ENCODE results near the gene LAD1.

LAD1 gene

GRCh38 chr1:201399018-201399351, at the start of gene LAD1:
Gene LAD1, minus strand, starts transcription at chr1:201399324. Its CDS starts 18 bp downstream, at chr1:201399306.
- DNase-seq: no peak

- peak; percentile 71 for DNase-seq
Measured at GRCh38 chr1:201447903-201448871, 49.1 kb upstream of the LAD1 start.

DNA sequence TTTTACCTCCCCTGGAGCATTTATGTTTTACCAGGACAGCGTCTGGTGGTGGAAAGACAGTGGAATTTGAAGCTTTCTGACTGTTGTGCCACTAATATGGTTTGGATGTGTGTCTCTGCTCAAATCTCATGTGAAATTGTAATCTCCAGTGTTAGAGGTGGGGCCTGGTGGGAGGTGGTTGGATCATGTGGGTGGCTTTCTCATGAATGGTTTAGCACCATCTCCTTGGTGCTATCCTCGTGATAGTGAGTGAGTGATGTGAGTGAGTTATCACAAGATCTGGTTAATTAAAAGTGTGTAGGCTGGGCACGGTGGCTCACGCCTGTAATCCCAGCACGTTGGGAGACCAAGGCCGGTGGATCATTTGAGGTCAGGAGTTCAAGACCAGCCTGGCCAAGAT, 46.2 kb upstream of the LAD1 start:
- DNase-seq: no peak

DNA sequence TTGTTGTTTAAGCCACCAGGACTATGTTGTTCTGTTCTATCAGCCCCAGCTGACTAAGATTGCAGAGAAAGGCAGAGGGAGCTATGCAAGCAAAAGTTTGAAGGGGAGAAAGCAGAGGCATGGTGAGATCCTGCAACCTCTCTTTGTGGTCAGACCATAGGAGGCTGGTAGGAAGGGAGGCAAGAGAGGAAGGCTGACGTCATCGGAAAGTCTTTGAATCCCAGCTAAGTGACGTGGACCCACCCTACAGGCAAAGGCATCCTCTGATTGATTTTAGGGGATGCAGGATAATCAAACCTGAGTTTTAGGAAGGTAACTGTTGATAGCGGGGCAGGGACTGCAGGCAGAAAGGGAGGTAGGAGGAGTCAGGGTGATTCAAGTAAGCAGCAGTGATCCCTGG, 45.7 kb upstream of the LAD1 start:
- no peak for DNase-seq

GRCh38 chr1:201443747-201444146, 44.6 kb upstream of the LAD1 start:
- DNase-seq: no peak

DNA sequence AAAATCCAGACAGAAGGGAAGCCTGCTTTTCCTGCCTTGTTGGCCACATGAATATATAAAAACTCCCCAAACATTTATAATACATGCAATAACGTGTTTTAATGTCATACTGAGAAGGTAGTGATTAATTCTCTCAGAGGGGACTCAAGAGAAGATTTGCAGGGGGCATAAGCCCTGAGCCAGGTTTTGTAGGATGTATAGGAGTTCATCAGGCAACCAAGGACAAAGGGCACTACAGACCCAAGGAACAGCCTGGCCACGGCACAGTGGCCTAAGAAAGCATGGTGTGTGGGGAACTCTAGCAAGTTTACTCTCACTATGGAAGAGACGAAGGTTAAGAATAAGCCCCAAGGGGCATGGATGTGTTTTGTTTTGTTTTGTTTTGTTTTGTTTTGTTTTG, 37.8 kb upstream of the LAD1 start:
- no peak for DNase-seq

DNA sequence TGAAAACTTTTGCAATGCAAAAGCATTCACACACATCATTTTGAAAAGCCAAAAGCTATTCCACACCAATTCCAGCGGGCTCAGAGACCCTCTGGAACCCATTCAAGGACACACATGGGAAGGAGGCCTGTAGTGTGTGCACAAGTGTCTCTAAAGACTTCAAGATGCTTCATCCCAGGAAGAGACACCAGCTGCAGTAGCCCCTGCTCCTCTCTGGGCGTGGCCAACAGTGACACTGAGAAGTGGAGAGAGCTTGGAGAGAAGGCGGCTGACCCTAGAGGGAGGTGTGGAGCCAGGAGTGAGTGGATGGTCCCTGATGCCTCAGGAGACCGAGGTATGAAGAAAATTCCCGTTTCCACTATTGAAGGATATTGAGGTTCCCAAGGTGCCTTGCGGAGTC, 37.3 kb upstream of the LAD1 start:
- no peak for DNase-seq

DNA sequence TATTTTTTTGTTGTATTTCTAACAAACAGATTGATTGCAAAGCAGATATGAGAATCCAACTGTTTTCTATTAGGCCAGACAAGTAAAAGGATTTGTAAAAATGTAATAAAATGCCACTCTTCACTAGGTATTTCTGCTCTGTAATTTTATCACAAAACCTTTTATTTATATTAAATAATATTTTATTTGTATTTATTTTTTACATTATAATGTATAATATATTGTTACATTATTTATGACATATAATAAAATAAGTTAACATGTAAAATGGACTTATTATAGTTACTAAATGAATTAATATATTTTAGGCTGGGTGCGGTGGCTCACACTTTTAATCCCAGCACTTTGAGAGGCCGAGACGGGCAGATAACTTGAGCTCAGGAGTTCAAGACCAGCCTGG, 35.1 kb upstream of the LAD1 start:
- no peak for DNase-seq

- DNase-seq: no peak
Measured at GRCh38 chr1:201433609-201434008, 34.5 kb upstream of the LAD1 start.

GRCh38 chr1:201430776-201431175, 31.7 kb upstream of the LAD1 start:
- DNase-seq: no peak

DNA sequence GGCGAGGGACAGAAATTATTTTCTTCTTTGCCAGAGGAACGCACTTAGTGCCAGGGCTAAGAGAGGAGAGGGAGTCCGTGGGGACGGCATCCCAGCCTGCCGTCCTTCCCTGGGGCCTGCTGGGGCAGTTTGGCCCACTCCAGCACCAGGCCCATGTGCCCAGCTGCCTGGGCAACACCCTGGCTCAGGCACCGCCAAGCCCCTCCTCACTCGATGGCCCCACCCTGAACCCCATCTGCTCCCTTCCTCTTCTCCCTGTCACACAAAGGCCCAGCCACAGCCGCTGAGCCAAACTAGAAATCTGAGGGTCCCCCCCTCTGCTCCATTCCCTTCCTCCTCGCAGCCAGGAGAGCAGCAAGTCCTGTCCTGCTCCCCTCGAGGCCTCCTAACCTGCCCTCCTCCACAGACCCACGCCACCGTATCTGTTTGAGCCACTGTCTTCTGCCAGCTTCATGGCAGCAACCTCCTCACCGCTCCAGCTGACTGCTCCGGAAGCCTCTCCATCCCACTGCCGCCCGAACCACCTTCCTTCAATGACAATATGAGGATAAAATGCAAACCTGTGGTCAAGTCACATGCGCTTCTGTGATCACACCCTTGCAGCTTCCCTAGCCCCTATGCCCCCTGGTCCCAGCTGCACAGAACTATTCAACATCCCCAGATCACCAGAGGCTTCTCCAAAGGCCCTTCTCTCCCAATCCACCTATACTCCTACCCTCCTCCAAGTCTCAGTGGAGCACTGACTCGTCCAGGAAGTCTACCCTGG, 30.8 kb upstream of the LAD1 start:
- DNase-seq: no peak

DNA sequence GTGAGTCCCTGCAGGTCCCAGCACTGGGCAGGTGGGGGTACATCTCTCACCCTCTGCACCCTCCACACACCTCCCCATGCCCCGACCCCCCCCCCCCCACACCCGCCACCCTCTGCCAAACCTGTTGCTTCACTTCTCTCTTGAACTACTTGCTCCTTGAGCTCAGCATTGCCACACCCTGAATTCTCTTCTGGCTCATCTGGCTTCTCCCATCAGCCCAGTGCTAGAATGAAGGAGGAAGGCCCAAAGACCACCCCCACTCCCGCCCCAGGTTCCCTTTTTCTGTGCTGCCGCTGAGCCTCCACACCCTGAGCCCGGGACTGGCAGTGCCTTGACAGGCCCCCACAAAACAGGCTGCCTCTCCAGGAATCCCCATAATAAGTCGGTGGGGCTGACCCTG, 28.8 kb upstream of the LAD1 start:
- no peak for DNase-seq

DNA sequence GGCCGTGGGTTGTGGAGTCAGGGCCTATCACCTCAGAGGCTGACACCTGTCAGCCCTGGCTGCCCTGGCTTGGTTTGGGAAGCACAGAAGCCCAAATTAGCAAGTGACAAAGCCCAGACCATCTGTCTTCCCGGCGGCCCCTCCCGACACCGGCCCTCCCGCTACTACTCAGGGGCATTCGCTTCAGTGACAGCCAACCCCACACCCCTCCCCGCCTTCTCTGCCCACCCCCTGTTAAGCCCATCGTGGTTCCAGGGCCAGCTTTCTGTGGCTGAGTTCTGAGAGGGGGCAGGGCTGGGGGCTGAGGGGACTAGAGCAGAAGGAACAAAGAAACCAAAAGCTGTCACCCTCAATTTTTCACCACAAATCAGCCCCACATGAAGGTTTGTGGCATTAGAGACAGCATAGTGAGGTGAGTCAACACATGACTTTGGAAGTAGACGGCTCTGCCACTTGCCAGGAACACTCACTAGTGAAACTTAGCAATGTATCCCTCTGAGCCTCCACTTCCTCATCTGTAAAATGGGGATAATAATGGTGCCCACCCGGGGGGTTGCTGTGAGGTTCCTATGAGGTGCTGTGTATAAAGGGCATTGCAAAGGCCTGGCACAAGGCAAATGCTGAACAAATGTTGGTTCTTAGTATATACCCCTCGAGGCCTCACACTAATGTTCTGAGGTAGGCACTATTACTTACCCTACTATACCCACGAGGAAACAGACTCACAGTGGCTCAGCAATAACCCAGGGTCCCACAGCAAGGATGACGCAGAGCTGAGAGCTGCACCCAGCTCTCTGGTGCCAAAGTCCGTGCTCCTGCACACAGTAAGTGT, 27.6 kb upstream of the LAD1 start:
- DNase-seq: no peak

DNA sequence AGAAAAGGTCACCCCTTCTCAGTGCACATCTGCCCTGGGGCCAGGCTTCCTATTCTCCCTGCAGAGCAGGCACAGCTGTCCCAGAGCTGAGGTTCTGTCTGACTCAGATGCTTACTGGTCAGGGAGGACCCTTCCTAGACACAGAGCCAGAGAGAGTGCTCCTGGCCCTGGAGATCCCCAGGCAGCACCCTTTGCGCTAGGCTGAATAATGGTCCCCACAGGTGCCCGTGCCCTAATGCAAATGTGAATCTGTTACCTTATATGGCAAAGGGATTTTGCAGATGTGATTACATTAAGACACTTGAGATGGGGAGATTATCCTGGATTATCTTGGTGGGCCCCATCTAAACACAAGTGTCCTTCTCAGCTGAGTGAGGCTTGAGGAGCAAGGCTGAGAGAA, 25.0 kb upstream of the LAD1 start:
- DNase-seq: no peak

DNA sequence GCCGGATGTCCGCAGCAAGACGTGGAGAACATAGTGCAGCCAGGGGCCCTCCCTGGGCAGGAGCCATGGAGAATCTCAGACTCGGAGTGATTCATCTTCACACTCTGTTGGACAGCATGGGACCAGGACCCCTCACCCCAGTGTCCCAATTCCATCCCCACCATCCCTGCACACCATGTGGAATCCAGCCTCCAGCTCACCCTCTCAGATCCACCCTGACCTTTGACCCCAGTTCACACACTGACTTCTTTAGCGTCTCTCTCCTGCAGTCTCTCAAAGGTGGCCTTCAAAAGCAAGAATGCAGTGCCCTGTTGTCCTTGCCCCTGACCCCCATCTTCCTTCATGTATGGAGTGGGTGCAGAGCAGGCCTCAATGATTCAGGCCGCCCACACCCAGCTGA, 24.5 kb upstream of the LAD1 start:
- no peak for DNase-seq

GRCh38 chr1:201422436-201423030, 23.4 kb upstream of the LAD1 start:
- no peak for DNase-seq

GRCh38 chr1:201422026-201422425, 22.9 kb upstream of the LAD1 start:
- DNase-seq: no peak

DNA sequence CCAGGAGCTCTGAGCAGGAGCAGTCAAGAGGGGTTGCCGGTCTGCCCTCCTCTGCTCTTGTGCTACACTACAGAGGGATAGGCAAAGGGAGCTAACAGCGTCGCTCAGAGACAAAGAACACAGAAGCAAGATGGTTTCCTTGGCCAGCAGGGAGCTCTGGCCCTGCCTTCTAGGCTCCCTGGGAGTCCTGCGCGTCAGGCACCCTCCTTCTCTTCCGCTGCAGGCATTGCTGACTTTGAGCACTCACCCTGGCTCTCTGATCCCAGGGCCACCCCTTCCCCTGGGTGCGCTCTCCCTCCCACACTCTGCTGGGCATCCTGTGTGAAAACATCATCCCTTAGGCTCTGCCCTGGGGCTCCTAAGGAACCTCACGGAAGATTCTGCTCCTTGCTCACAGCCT, 21.9 kb upstream of the LAD1 start:
- no peak for DNase-seq

GRCh38 chr1:201420608-201421002, 21.5 kb upstream of the LAD1 start:
- no peak for DNase-seq

DNA sequence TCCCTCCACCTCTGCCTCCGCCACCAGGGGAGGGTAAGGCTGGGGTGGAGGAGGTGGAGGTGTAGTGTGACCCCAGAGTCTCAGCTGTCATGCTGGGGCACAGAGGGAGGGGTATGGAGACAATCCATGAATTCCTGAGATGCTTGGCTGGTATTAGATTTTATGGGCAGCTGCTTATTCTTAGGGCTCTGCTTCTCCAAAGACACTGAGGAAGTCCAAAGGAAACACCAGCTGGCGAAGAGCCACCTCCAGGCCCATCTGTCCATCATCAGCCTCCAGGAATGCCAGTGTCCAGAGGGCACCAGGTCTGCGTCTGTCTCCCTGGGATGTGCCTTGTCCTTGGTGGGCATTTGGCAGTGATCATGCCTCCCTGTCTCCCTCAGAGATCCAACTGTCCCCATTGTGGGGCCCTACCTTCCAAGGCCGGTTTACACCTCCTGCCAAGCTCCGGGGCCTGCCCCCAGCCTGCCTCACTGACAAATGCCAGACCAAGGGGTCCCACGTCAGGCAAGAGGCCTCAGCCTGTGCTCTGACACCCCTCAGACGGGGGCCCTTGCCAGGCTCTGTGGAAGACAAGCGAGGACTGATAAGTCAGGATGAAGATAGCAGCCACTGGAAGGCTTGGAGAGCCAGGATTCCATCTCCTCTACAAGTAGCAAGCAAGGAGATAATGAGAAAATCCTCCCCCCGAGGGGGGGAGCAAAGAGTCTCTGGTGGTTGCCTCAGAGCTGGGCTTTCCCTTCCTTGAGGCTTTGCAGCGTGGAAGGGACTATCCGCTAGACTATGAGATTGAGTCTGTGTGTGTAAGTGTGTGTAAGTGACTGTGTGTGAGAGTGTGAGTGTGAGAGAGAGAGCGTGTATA, 20.9 kb upstream of the LAD1 start:
- no peak for DNase-seq

DNA sequence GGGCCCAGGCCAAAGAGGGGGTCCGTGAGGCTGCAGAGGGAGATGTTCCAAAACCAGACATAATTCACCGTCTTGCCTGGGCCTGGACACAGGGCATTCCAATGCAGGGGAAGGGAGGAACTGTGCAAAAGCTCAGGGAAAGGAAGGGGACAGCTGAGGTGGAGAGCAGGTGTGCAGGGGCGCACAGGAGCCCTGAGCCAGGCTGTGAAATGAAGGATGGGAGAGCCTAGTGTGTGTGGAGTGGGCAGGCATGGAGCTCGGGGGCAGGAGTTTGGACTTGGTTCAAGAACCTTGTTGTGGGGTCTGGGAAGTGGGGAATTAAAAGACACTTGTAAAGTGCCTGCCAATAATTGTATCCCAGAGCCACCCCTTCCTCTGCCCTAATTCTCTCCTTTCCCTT, 20.1 kb upstream of the LAD1 start:
- DNase-seq: no peak

DNA sequence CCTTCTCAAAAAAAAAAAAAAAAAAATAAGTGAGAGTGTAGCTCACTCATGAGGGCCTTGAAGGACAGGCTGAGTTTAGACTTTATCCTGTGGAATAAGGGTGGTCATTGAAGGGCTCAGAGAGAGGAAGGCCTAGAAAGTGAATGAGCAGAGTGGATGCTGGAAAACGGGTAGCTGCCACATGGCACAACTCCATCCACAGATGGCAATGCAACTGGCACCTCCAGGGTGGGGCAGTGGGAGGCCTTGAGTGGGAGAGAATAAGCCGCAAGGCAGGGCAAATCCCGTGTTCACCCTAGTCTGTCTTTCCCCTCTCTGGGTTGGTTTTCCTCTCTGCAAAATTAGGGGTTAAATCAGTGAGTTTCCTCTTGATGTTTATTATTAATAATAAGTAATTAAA, 19.3 kb upstream of the LAD1 start:
- no peak for DNase-seq

All from RPMI8226 (cell line).